VCaP (cell line): Measurements from ENCODE around the gene CD47.

Experiments
- H3K27ac ChIP-seq: fragments of 450-650 bp; 2 replicates; pipeline ENCODE4 v1.5.1; 2017
- CTCF ChIP-seq: fragments of 450-650 bp; conservative IDR thresholded peaks from 2 replicates; pipeline ENCODE4 v1.5.1; 2017; ENCODE audit warnings: mild to moderate bottlenecking, moderate library complexity

CD47 gene

GRCh38 chr3:108093021-108093420 lies 2.2 kb upstream of the CD47 start:
- no peak for TF ChIP-seq CTCF
- no peak overlapping the region for H3K27ac ChIP-seq

- TF ChIP-seq CTCF: no peak
- H3K27ac ChIP-seq: no peak overlapping the region; the same call in 1 of the 2 replicates
Observed at GRCh38 chr3:108092501-108092900, 1.7 kb upstream of the CD47 start.

- H3K27ac ChIP-seq: peak overlapping the region; percentile 92
- TF ChIP-seq CTCF: peak; percentile 55
Observed at GRCh38 chr3:108091498-108092250, 843 bp upstream of the CD47 start.

GRCh38 chr3:108090049-108090700 lies 656 bp downstream of the CD47 start:
- H3K27ac ChIP-seq: peak overlapping the region; percentile 92

GRCh38 chr3:108089579-108089978 lies 1.3 kb downstream of the CD47 start:
- TF ChIP-seq CTCF: no peak
- H3K27ac ChIP-seq: peak overlapping the region; percentile 92

More at GRCh38 chr3:108090049-108090700, 656 bp downstream of the CD47 start:
- no peak for TF ChIP-seq CTCF

GRCh38 chr3:108088697-108089096 lies 2.1 kb downstream of the CD47 start:
- H3K27ac ChIP-seq: peak overlapping the region; percentile 92
- no peak for TF ChIP-seq CTCF

GRCh38 chr3:108088146-108088545 lies 2.7 kb downstream of the CD47 start:
- no peak for TF ChIP-seq CTCF
- peak overlapping the region; percentile 92 for H3K27ac ChIP-seq
